ENCODE measurements around the gene DOCK11.
A peak's percentile ranks its signal among the peaks of the same experiment; 100 is the strongest.
"Not testable (repeated sequence)": the region's sequence is repeated elsewhere in the genome, so short reads cannot be mapped to it uniquely, and the experiment has no call there.

Gene DOCK11

GRCh38 chrX:118698516-118699170 lies 203.0 kb downstream of the DOCK11 start:
- peak; percentile 89 for DNase-seq (ENCODE audit: low read depth)
- TF ChIP-seq CTCF (IDR thresholded peaks at IDR 0.05; ENCODE audit: insufficient read depth, low read depth, low read length, missing control alignments), result no peak
- no peak overlapping the region for H3K4me3 ChIP-seq (ENCODE audit: low read length)

- DNase-seq (ENCODE audit: low read depth), result peak; percentile 29
- TF ChIP-seq CTCF (IDR thresholded peaks at IDR 0.05; ENCODE audit: insufficient read depth, low read depth, low read length, missing control alignments), result no peak
These were observed 207.1 kb downstream of the DOCK11 start for GRCh38 chrX:118702741-118703140.

GRCh38 chrX:118706681-118707080 lies 211.1 kb downstream of the DOCK11 start:
- H3K4me3 ChIP-seq (ENCODE audit: low read length), result no peak overlapping the region
- TF ChIP-seq CTCF (IDR thresholded peaks at IDR 0.05; ENCODE audit: insufficient read depth, low read depth, low read length, missing control alignments), result no peak
- DNase-seq (ENCODE audit: low read depth), result no peak

More at GRCh38 chrX:118702741-118703140, 207.1 kb downstream of the DOCK11 start:
- no peak overlapping the region for H3K4me3 ChIP-seq (ENCODE audit: low read length)

GRCh38 chrX:118714521-118714920 lies 218.9 kb downstream of the DOCK11 start:
- H3K4me3 ChIP-seq (ENCODE audit: low read length), result no peak overlapping the region
- no peak for TF ChIP-seq CTCF (IDR thresholded peaks at IDR 0.05; ENCODE audit: insufficient read depth, low read depth, low read length, missing control alignments)
- DNase-seq (ENCODE audit: low read depth), result no peak

GRCh38 chrX:118715917-118716316 lies 220.3 kb downstream of the DOCK11 start:
- not testable (repeated sequence) for DNase-seq (ENCODE audit: low read depth); H3K4me3 ChIP-seq (ENCODE audit: low read length)

- DNase-seq (ENCODE audit: low read depth); H3K4me3 ChIP-seq (ENCODE audit: low read length): not testable (repeated sequence)
These were observed 221.2 kb downstream of the DOCK11 start for GRCh38 chrX:118716833-118717232.

GRCh38 chrX:118717678-118718391 lies 222.2 kb downstream of the DOCK11 start:
- DNase-seq (ENCODE audit: low read depth), result no peak
- TF ChIP-seq CTCF (IDR thresholded peaks at IDR 0.05; ENCODE audit: insufficient read depth, low read depth, low read length, missing control alignments), result no peak
- H3K4me3 ChIP-seq (ENCODE audit: low read length), result no peak overlapping the region

GRCh38 chrX:118718737-118719136 lies 223.1 kb downstream of the DOCK11 start:
- no peak overlapping the region for H3K4me3 ChIP-seq (ENCODE audit: low read length)
- TF ChIP-seq CTCF (IDR thresholded peaks at IDR 0.05; ENCODE audit: insufficient read depth, low read depth, low read length, missing control alignments), result no peak
- no peak for DNase-seq (ENCODE audit: low read depth)
